Kidney glomerular epithelial cell (primary cell): ENCODE measurements around the gene GCHFR.
A peak's percentile ranks its signal among the peaks of the same experiment; 100 is the strongest.

Experiments used
- DNase-seq: peaks from one replicate; lab custom pipeline; 2025; lab: John Stamatoyannopoulos, UW

GCHFR gene

DNA sequence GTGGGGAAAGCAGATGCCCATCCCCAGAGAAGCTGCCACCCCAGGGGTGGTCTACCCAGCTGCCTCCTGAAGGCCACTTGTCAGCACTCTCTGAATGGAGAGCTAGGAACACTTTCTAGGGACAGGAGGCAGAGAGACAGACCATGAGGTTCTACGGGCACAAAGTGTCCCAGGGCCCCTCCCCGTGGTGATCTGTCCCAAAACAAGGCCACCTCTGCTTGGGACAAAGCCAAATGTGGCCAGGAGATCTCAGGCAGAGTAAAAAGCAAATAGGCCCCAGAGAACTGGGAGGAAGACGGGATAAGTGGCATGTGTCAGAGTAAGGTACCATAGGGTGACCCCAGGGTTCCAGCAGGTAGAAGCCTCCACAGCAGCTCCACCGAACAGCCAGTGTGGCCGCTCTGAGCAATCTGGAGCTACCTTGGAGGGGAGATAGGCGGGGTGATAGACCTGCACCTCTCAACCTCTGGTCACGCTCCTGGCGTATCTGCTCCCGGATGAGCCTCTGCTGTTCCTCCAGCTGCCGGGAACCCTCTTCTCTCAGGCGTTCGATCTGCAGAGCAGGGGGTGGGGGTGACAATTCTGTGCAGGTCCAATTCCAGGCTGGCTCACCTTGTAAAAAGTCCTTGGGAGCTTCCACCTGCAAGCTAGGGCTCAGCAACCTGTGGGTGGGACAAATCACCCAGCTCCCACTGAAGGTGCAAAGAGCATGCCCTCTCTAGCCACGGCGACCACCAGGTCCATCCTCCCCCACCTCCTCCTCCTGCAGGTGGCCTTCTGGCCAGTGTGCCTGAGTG is 12.1 kb downstream of the GCHFR start:
- DNase-seq, result no peak

DNA sequence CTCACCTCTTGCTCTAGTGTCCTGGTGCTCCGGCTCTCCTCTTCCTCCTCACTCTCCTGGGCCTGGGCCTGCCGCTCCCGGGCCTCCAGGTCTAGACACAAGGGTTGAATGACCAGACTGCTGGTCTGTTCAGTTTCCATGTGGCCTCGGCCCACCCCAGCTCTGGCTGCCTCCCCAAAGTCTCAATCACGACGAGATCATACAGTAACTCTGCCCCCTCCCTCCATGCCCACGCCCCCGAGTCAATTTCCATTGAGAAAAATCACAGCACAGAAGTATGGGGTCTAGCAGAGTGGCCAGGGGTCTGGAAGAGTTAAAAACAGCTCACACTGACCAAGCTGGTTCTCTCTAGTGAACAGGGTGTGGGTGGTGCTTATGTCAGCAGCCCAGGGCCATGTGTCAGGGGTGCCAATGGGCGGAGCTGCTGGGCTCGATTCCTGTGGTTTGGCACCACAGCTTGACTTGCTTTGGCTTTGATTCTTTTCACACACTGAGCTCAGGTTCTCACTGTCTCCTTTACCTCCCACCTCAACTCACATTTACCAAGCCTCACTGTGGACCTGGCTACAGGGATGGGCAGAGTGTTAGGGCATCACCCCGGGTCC is 12.8 kb downstream of the GCHFR start:
- peak; percentile 45 for DNase-seq

- DNase-seq, result peak; percentile 15
These were observed 18.9 kb downstream of the GCHFR start for GRCh38 chr15:40782609-40783227.

DNA sequence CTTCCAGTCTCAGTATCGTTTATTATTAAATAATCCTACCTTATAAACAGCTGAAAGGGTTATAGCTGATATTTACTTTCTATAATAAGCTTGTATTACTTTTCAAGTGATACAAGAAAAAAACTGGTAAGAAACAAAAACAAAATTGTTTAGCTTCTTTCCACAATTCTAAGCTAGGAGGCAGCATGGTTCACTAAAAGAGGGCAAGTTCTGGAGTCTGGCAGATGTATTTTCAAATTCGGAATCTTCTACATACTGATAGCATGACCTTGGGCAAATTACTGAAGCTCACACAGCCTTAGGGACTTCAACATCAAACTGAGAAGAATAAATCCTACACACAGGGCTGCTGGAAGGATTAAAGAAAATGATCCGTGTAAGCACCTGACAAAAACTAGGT is 21.3 kb downstream of the GCHFR start:
- no peak for DNase-seq

DNA sequence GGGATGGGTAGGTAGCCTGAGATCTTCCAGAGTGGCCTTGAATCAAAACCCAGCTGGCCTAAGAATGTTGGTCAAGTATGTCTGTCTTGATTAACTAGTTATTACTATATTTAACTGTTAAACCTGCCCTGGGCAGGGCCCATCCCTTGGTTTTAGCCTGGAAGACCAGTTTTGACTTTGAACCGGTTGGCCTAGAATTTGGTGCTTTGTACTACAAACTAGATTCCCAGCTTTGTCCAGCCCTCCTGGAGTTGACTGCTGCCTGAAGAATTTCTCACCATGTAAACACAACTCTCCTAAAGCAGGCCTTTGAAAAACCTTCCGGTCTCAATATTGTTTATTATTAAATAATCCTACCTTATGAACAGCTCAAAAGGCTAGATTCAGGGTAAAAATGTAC is 21.9 kb downstream of the GCHFR start:
- DNase-seq, result no peak

DNA sequence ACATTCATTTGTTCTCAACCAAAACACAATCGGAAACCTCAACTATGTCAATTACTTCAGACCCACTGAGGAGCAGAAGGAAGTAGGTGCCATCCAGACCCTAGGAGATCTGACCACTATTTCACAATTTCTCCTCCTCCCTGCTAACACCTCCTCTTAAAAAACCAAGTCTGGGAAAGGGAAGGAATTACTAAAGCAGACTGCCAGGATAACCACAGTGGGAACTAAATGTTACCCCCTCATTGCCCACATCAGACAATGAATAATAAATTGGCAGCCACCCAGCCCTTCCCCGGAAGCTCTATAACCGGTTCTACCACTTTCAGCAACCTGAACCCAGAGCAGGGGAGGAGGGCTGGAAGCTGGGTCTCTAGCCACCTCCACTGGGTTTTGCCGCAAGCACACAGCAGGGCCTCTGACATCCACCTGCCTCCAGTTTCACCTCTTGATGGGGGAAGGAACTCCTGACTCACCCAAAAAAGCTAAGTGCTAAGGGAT is 23.5 kb downstream of the GCHFR start:
- DNase-seq, result peak; percentile 86

DNA sequence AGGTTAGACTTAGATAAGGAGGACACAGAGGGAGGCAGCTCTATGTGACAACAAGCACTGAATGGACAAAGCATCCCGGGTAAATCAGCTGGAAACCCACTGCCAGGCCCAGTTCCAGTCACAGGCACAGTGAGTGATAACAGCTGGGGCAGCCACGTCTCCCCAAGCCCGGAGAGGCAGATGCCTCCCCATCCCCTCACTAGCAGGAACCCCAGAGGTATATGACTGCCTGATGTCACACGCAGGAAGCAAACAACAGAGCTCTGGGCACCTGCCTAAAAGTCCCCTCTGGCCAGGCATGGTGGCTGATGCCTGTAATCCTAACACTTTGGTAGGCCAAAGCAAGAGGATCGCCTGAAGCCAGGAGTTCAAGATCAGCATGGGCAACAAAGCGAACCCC is 24.1 kb downstream of the GCHFR start:
- DNase-seq, result no peak

DNA sequence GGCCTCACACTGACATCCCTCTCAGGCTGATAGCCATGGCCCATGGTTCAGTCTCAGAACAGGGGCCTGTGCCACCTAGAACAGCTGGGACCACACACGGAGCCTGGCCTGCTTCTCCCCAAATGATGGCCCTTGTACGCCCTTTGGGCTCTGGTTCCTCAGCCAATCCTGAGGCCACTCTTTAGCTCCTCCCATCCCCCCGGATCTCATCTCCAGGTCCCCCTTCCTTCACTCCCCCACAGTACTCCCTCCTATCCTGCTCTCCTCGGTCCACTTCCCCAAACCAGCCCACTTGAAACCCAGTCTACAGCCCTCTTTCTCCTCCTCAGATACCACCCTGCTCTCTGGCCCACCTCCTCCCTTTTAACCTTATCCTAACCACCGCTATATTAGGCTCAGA is 25.3 kb downstream of the GCHFR start:
- no peak for DNase-seq

DNA sequence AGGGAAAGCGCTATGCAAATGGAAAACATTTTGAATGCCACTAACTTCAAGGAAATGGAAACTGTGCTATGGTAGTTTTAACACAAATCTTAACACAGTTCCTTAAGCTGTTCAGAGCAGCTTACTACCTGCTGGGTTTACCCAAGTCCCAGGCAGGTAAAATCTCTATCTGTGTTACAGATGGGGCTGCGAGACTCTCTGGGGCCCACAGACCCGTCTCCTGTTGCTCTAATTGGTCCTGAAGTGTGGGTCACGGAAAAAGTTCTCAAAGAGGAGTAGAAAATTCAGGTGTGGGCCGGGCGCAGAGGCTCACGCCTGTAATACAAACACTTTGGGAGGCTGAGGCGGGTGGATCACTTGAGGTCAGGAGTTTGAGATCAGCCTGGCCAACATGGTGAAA is 26.1 kb downstream of the GCHFR start:
- DNase-seq, result no peak

- peak; percentile 60 for DNase-seq
These were observed 26.9 kb downstream of the GCHFR start for GRCh38 chr15:40790718-40791117.

GRCh38 chr15:40792394-40792793 is 28.5 kb downstream of the GCHFR start:
- no peak for DNase-seq

GRCh38 chr15:40793216-40793989 is 29.5 kb downstream of the GCHFR start:
- peak; percentile 88 for DNase-seq

- no peak for DNase-seq
These were observed 32.2 kb downstream of the GCHFR start for GRCh38 chr15:40796041-40796440.

DNA sequence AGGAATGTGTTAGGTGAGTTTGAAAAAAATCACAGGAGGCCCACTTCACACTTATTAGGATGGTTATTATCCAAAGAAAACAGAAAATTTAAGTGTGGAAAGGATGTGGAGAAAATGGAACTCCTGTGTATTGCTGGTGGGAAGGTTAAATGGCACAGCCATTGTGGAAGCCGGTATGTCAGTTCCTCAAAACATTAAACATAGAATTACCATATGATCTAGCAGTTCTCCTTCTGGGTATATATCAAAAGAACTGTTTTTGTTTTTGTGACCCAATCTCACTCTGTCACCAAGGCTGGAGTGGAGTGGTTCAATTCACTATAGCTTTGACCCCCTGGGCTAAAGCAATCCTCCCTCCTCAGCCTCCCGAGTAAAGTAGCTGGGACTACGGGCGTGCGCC is 32.6 kb downstream of the GCHFR start:
- no peak for DNase-seq

DNA sequence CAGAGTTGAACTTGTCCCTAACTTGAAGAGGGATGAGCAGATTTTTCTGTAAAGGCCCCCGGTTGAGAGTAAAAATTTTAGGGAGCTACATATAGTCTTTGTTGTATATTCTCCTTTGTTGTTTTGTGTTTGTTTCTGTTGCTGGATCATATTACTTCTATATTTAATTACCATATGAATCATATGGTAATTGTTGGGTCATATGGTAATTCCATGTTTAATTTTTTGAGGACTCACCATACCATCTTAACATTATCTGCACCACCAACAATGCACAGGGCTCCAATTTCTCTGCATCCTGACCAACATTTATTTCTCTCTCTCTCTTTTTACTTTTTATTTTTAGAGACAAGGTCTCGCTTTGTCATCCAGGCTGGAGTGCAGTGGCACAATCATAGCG is 35.7 kb downstream of the GCHFR start:
- no peak for DNase-seq

GRCh38 chr15:40803076-40803475 is 39.2 kb downstream of the GCHFR start:
- DNase-seq, result no peak

GRCh38 chr15:40803688-40804087 is 39.8 kb downstream of the GCHFR start:
- no peak for DNase-seq

DNA sequence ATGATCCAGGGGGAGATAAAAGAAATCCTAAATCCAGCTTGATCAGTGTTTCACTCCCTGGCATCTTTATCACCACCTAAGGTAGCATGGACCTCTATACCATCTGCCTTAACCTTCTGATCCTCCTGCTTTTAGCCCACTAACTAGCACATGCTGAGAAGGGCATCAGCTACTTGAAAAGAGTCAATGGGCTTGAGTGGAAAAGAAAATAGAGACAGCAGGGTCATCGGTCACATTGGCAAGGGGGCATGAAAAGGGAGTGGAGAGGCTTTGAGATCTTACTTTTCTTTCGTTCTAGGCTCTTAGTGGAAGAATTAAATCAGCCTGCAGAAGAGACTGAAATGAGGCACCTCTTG is 42.8 kb downstream of the GCHFR start:
- DNase-seq, result no peak

- peak; percentile 97 for DNase-seq
These were observed 43.4 kb downstream of the GCHFR start, which contains the start of the genes DNAJC17 and ZFYVE19 for GRCh38 chr15:40807028-40807887. Gene DNAJC17, minus strand, starts transcription at chr15:40807473. Its CDS starts 27 bp downstream, at chr15:40807446. Gene ZFYVE19, plus strand, starts transcription at chr15:40807089. Its CDS starts 501 bp downstream, at chr15:40807590.

DNA sequence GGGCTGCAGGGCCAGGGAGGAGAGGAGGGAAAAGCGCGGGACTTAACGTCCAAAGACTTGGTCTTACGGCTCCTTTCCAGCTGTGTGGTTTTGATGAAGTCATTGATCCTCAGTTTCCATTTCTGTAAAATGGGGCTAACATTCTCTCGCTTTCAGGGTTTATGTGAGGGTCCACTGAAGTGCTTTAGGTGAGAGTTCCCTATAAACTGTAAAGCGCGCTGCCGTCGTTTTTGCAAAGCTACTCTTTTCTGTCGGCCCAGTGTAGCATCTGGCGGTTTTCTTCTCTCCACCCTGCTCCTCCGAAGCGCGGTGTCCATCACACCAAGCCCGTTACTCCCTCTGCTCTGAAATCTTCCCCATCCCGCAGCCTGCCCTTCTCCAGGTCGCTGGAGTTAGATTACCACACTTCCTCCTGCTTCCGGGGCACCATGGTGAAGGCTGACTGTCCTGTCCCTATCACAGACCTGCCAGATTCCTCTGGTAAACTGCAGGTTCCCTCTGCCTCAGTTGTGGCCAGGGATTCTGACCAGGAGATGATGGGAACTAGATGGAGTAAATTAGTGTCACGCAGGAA is 44.1 kb downstream of the GCHFR start:
- DNase-seq, result no peak
